Activated T-helper 2 cell treated with anti-CD3 and anti-CD28 coated beads, Interferon-gamma antibody, Interleukin-2, Interleukin-4, amounts not matched to agents 10 μg/mL and 5 μg/mL and 100 μg/mL, durations not matched to agents 14 hours and 24 hours and 36 hours (primary cell): ENCODE data around the gene PTK7. TPM values are rescaled to one million over a fixed set of nuclear protein-coding genes. Genes with fewer than 3 reads are reported as not detected.
"Not testable (repeated sequence)": the region's sequence is repeated elsewhere in the genome, so short reads cannot be mapped to it uniquely, and the experiment has no call there.

Experiments used
- DNase-seq: peaks from one replicate; pipeline ENCODE4 v3.0.0; 2021; ENCODE audit warnings: low spot score
- H3K27ac Mint-ChIP-seq: one replicate; pipeline ENCODE4 v1.8.0; 2021; ENCODE audit warnings: mixed read lengths
- H3K27me3 Mint-ChIP-seq: one replicate; pipeline ENCODE4 v1.8.0; 2021; ENCODE audit warnings: low read depth, mixed read lengths
- H3K36me3 Mint-ChIP-seq: one replicate; pipeline ENCODE4 v1.8.0; 2021; ENCODE audit warnings: low read depth, mixed read lengths
- H3K4me1 Mint-ChIP-seq: one replicate; pipeline ENCODE4 v1.8.0; 2021; ENCODE audit warnings: low read depth, mixed read lengths
- H3K4me3 Mint-ChIP-seq: one replicate; pipeline ENCODE4 v1.8.0; 2021; ENCODE audit warnings: low read depth, mild to moderate bottlenecking, moderate library complexity, mixed read lengths
- H3K9me3 Mint-ChIP-seq: one replicate; pipeline ENCODE4 v1.8.0; 2021; ENCODE audit warnings: mixed read lengths
- intact Hi-C: fragments of 100-400 bp; cut with micrococcal nuclease; formaldehyde crosslinking; loops from one replicate; pipeline ENCODE4 v1.15.1; 2023
- total RNA-seq: library from RNA; stranded (reverse); gene quantifications from 2 replicates; pipeline ENCODE4 v1.2.3, GENCODE V29; 2022

Gene PTK7
- total RNA-seq, 1 donor from 2014 or later = 3.7 TPM

GRCh38 chr6:43093436-43094289, 17.5 kb downstream of the PTK7 start:
- intact Hi-C loops = no loop called here
- Mint-ChIP-seq H3K27ac (no peak overlapping the region), H3K4me1 (peaks cover 26% of the 10 kb centered on the region), H3K27me3 (peaks cover 6% of the 10 kb centered on the region), H3K36me3 (no peaks in the 10 kb centered on the region), H3K9me3 (no peaks in the 10 kb centered on the region), H3K4me3 (no peak overlapping the region)
- no peak for DNase-seq

- H3K9me3 Mint-ChIP-seq = no peaks in the 10 kb centered on the region
- H3K27me3 Mint-ChIP-seq = peaks cover 6% of the 10 kb centered on the region
- H3K4me1 Mint-ChIP-seq = peaks cover 21% of the 10 kb centered on the region
- DNase-seq = no peak
- H3K4me3 Mint-ChIP-seq = no peak overlapping the region
- no peaks in the 10 kb centered on the region for H3K36me3 Mint-ChIP-seq
- intact Hi-C loops = no loop called here
- no peak overlapping the region for H3K27ac Mint-ChIP-seq
These were observed 19.8 kb downstream of the PTK7 start for GRCh38 chr6:43095939-43096338.

GRCh38 chr6:43096451-43097097, 20.5 kb downstream of the PTK7 start:
- Mint-ChIP-seq H3K9me3 (no peaks in the 10 kb centered on the region), H3K27ac (no peak overlapping the region), H3K36me3 (no peaks in the 10 kb centered on the region), H3K4me1 (peaks cover 21% of the 10 kb centered on the region), H3K4me3 (no peak overlapping the region), H3K27me3 (peaks cover 6% of the 10 kb centered on the region)
- DNase-seq = no peak
- intact Hi-C loops = no loop called here

- no peak for DNase-seq
- Mint-ChIP-seq H3K27me3 (peaks cover 6% of the 10 kb centered on the region), H3K4me1 (peaks cover 21% of the 10 kb centered on the region), H3K27ac (no peak overlapping the region), H3K4me3 (no peak overlapping the region), H3K36me3 (no peaks in the 10 kb centered on the region), H3K9me3 (no peaks in the 10 kb centered on the region)
- intact Hi-C loops = no loop called here
These were observed 21.0 kb downstream of the PTK7 start for GRCh38 chr6:43097098-43097489.

- Mint-ChIP-seq H3K4me3 (no peak overlapping the region), H3K27me3 (peaks cover 6% of the 10 kb centered on the region), H3K9me3 (no peaks in the 10 kb centered on the region), H3K4me1 (peaks cover 21% of the 10 kb centered on the region), H3K27ac (no peak overlapping the region), H3K36me3 (no peaks in the 10 kb centered on the region)
- no peak for DNase-seq
- intact Hi-C loops = no loop called here
These were observed 21.4 kb downstream of the PTK7 start for GRCh38 chr6:43097502-43097901.

- DNase-seq = no peak
- Mint-ChIP-seq H3K4me1 (no peaks in the 10 kb centered on the region), H3K36me3 (no peaks in the 10 kb centered on the region), H3K9me3 (no peaks in the 10 kb centered on the region), H3K4me3 (no peak overlapping the region), H3K27me3 (peaks cover 12% of the 10 kb centered on the region), H3K27ac (no peak overlapping the region)
- intact Hi-C loops = no loop called here
These were observed 25.4 kb downstream of the PTK7 start for GRCh38 chr6:43101497-43101896.

GRCh38 chr6:43103253-43103876, 27.3 kb downstream of the PTK7 start:
- H3K4me3 Mint-ChIP-seq = no peak overlapping the region
- intact Hi-C loops = no loop called here
- H3K27me3 Mint-ChIP-seq = peaks cover 8% of the 10 kb centered on the region
- H3K4me1 Mint-ChIP-seq = no peaks in the 10 kb centered on the region
- H3K27ac Mint-ChIP-seq = no peak overlapping the region
- H3K36me3 Mint-ChIP-seq = no peaks in the 10 kb centered on the region
- no peaks in the 10 kb centered on the region for H3K9me3 Mint-ChIP-seq
- DNase-seq = no peak

GRCh38 chr6:43105538-43106222, 29.6 kb downstream of the PTK7 start:
- no peaks in the 10 kb centered on the region for H3K4me1 Mint-ChIP-seq
- DNase-seq = no peak
- H3K9me3 Mint-ChIP-seq = no peaks in the 10 kb centered on the region
- H3K27me3 Mint-ChIP-seq = peaks cover 8% of the 10 kb centered on the region
- intact Hi-C loops = no loop called here
- H3K27ac Mint-ChIP-seq = no peak overlapping the region
- H3K36me3 Mint-ChIP-seq = no peaks in the 10 kb centered on the region
- H3K4me3 Mint-ChIP-seq = no peak overlapping the region

GRCh38 chr6:43107344-43108062, 31.4 kb downstream of the PTK7 start:
- Mint-ChIP-seq H3K4me1 (no peaks in the 10 kb centered on the region), H3K4me3 (no peak overlapping the region), H3K36me3 (no peaks in the 10 kb centered on the region), H3K27me3 (peaks cover 8% of the 10 kb centered on the region), H3K27ac (no peak overlapping the region), H3K9me3 (no peaks in the 10 kb centered on the region)
- DNase-seq = no peak
- intact Hi-C loops = no loop called here

- intact Hi-C loops = no loop called here
- no peaks in the 10 kb centered on the region for H3K4me1 Mint-ChIP-seq
- H3K27ac Mint-ChIP-seq = no peak overlapping the region
- peaks cover 5% of the 10 kb centered on the region for H3K27me3 Mint-ChIP-seq
- no peaks in the 10 kb centered on the region for H3K36me3 Mint-ChIP-seq
- no peak for DNase-seq
- H3K4me3 Mint-ChIP-seq = no peak overlapping the region
- H3K9me3 Mint-ChIP-seq = no peaks in the 10 kb centered on the region
These were observed 37.5 kb downstream of the PTK7 start for GRCh38 chr6:43113431-43114260.

GRCh38 chr6:43115365-43115764, 39.3 kb downstream of the PTK7 start:
- Mint-ChIP-seq H3K4me1 (no peaks in the 10 kb centered on the region), H3K9me3 (no peaks in the 10 kb centered on the region), H3K36me3 (no peaks in the 10 kb centered on the region), H3K4me3 (no peak overlapping the region), H3K27me3 (peaks cover 5% of the 10 kb centered on the region), H3K27ac (no peak overlapping the region)
- intact Hi-C loops = no loop called here
- DNase-seq = no peak

GRCh38 chr6:43117466-43117865, 41.4 kb downstream of the PTK7 start:
- not testable (repeated sequence) for H3K4me3 Mint-ChIP-seq

More at GRCh38 chr6:43117466-43117865, 41.4 kb downstream of the PTK7 start:
- H3K27ac Mint-ChIP-seq, H3K36me3 Mint-ChIP-seq, H3K9me3 Mint-ChIP-seq, H3K27me3 Mint-ChIP-seq, H3K4me1 Mint-ChIP-seq, DNase-seq, intact Hi-C loops: not testable (repeated sequence)
